Measurements from ENCODE around the gene ROBO1. TPM values are rescaled to one million over a fixed set of nuclear protein-coding genes. Genes with fewer than 3 reads are reported as not detected.
"Not testable (repeated sequence)": the region's sequence is repeated elsewhere in the genome, so short reads cannot be mapped to it uniquely, and the experiment has no call there.

Gene ROBO1
- total RNA-seq, 1 experiment from 2014 or later, result 0.54 TPM

GRCh38 chr3:79362571-79363270 lies 405.1 kb downstream of the ROBO1 start:
- no peak for DNase-seq (ENCODE audit: low read depth)
- in situ Hi-C loops (cut with HindIII; ENCODE audit: low pct_unique_long_range_greater_than_20kb, low sequenced_read_pairs), result no loop called here

- DNase-seq (ENCODE audit: low read depth), result no peak
These were observed 405.9 kb downstream of the ROBO1 start for GRCh38 chr3:79361748-79362378.

DNA sequence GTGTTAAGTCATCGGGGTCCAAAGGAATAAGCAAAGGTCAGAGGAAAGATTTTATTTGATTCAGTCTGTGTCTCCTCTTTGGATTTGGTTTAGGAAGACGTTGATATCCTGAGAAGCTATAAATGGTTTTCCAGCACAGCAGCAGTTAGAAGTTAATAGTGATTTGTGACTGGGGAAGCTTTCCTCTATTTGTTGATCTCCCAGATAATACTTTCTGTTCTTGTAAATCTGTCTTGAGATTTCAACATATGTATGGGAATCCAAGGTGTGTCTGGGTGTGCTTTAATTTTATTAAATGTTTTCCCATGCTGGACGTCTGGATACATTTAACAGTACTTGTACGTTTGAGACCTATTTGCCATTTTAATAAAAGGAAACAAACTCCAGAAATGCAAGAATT lies 409.5 kb downstream of the ROBO1 start:
- in situ Hi-C loops (cut with HindIII; ENCODE audit: low pct_unique_long_range_greater_than_20kb, low sequenced_read_pairs), result no loop called here
- no peak for DNase-seq (ENCODE audit: low read depth)

More at GRCh38 chr3:79361748-79362378, 405.9 kb downstream of the ROBO1 start:
- in situ Hi-C loops (cut with HindIII; ENCODE audit: low pct_unique_long_range_greater_than_20kb, low sequenced_read_pairs), result no loop called here

- DNase-seq (ENCODE audit: low read depth), result no peak
- in situ Hi-C loops (cut with HindIII; ENCODE audit: low pct_unique_long_range_greater_than_20kb, low sequenced_read_pairs), result no loop called here
These were observed 413.6 kb downstream of the ROBO1 start for GRCh38 chr3:79354179-79354688.

DNA sequence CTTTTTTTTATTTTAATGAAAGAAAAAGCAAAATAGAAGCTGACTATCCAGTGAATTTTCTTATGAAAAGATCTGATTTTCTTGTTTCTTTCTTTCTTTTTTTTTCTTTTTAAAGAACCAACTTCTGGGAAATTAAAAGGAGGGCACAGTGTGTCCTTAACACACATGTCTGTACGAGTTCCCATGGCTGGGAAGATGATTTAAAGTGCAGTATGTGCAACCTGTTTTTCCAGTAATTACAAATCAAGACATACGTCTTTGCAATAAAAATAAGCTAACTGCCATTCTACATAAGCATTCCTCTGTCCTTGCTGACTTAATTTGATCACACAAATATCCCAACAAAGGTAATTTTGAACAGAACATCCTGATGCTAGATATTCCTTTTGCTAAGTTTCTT lies 416.1 kb downstream of the ROBO1 start:
- in situ Hi-C loops (cut with HindIII; ENCODE audit: low pct_unique_long_range_greater_than_20kb, low sequenced_read_pairs), result no loop called here
- DNase-seq (ENCODE audit: low read depth), result no peak

DNA sequence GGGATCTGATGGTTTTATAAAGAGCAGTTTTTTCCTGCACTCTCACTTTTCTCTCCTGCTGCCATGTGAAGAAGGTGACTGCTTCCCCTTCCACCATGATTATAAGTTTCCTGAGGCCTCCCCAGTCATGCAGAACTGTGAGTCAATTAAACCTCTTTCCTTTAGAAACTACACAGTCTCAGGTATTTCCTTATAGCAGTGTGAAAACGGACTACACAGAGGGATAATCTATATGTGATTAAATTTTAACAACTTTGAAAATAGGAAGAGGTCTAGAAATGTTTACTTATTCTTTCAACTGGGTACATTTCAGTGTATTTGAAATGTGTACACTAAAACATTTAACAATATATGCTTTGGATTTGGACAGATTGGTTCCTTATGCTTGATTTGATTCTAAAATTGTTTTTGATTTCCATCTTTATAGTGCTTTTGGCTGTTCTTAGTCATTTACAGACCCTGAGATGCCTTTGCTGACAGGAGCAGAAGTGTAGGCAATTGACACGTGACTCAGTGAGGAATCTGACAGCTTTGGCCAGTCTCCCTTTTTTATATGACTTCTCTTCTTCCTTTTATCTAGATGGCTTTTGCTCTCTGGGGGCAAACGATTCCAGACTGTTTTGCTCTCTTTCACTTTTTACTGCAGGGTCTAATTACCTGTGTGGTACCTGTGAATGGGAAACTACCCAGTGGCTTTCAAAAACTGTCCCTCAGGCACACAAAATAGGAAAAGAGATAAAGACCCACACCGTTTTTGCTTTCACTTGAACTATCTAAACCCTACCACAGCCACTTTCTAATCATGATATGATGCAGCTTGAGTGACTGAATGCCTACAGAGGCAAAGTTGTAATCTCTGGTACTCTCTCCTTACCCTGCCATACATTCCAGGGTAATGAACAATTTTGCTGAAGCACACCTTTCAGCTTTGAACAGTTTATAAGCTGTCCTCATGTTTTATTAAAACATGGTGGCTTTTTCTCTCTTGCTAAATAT lies 422.6 kb downstream of the ROBO1 start:
- DNase-seq (ENCODE audit: low read depth), result no peak
- in situ Hi-C loops (cut with HindIII; ENCODE audit: low pct_unique_long_range_greater_than_20kb, low sequenced_read_pairs), result no loop called here

DNA sequence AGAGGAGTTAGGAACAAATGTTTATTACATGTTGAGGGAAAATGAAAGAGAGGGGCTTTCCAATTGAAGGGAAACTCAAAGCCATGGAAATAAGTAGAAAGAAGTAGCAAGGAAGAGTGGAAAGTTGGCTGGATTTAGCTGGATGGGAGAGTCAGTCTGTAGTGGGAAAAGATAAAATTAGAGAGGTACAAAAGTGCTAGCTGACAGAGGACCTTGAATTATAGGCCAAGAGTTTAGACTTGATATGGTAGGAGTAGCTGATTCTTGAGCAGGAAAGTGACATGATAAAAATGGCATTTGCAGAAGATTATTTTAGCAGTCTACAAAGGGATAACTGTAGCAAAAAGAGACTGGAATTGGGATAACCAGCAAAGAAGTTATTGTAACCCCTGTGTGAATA lies 425.8 kb downstream of the ROBO1 start:
- no peak for DNase-seq (ENCODE audit: low read depth)
- in situ Hi-C loops (cut with HindIII; ENCODE audit: low pct_unique_long_range_greater_than_20kb, low sequenced_read_pairs), result no loop called here

- no peak for DNase-seq (ENCODE audit: low read depth)
- in situ Hi-C loops (cut with HindIII; ENCODE audit: low pct_unique_long_range_greater_than_20kb, low sequenced_read_pairs), result no loop called here
These were observed 428.0 kb downstream of the ROBO1 start for GRCh38 chr3:79339846-79340245.

GRCh38 chr3:79337798-79338197 lies 430.0 kb downstream of the ROBO1 start:
- no peak for DNase-seq (ENCODE audit: low read depth)
- in situ Hi-C loops (cut with HindIII; ENCODE audit: low pct_unique_long_range_greater_than_20kb, low sequenced_read_pairs), result no loop called here

DNA sequence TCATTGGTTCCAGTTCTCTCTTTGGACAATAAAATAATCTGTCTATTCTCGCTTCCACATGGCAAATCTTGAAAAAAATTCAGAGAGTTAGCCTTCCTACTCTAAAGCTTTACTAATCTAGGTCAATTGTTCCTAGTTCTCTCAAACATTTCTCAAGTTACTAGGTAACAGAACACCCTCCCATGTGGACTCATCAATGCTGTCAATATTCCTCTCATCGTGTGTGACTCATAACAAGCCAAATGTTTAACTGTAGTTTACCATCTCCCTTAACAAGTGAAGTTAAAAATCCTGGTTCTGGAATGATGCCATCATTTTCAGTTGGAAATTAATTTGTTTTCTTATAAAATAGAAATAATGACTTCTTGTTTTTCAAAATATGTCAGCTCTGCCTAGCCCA lies 438.6 kb downstream of the ROBO1 start:
- in situ Hi-C loops (cut with HindIII; ENCODE audit: low pct_unique_long_range_greater_than_20kb, low sequenced_read_pairs), result no loop called here
- no peak for DNase-seq (ENCODE audit: low read depth)

GRCh38 chr3:79326642-79327041 lies 441.2 kb downstream of the ROBO1 start:
- DNase-seq (ENCODE audit: low read depth), result no peak
- in situ Hi-C loops (cut with HindIII; ENCODE audit: low pct_unique_long_range_greater_than_20kb, low sequenced_read_pairs), result no loop called here

DNA sequence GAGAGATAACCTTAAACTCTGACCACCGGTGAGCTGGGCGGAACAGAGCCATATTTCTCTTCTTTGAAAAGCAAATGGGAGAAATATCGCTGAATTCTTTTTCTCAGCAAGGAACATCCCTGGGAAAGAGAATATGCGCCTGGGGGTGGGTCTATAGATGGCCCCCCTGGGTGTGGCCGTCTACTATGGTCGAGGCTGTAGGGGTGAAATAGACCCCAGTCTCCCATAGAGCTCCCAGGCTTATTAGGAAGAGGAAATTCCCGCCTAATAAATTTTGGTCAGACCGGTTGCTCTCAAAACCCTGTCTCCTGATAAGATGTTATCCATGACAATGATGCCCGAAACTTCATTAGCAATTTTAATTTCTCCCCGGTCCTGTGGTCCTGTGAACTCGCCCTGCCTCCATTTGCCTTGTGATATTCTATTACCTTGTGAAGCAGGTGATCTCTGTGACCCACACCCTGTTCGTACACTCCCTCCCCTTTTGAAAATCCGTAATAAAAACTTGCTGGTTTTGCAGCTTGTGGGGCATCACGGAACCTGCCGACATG lies 441.9 kb downstream of the ROBO1 start:
- DNase-seq (ENCODE audit: low read depth); in situ Hi-C loops (cut with HindIII; ENCODE audit: low pct_unique_long_range_greater_than_20kb, low sequenced_read_pairs): not testable (repeated sequence)

- DNase-seq (ENCODE audit: low read depth), result no peak
- in situ Hi-C loops (cut with HindIII; ENCODE audit: low pct_unique_long_range_greater_than_20kb, low sequenced_read_pairs), result no loop called here
These were observed 450.0 kb downstream of the ROBO1 start for GRCh38 chr3:79317551-79318518.

- no peak for DNase-seq (ENCODE audit: low read depth)
- in situ Hi-C loops (cut with HindIII; ENCODE audit: low pct_unique_long_range_greater_than_20kb, low sequenced_read_pairs), result no loop called here
These were observed 452.8 kb downstream of the ROBO1 start for GRCh38 chr3:79314962-79315361.

- no peak for DNase-seq (ENCODE audit: low read depth)
- in situ Hi-C loops (cut with HindIII; ENCODE audit: low pct_unique_long_range_greater_than_20kb, low sequenced_read_pairs), result no loop called here
These were observed 453.3 kb downstream of the ROBO1 start for GRCh38 chr3:79314544-79314943.

- in situ Hi-C loops (cut with HindIII; ENCODE audit: low pct_unique_long_range_greater_than_20kb, low sequenced_read_pairs), result no loop called here
- no peak for DNase-seq (ENCODE audit: low read depth)
These were observed 457.8 kb downstream of the ROBO1 start for GRCh38 chr3:79310016-79310415.

DNA sequence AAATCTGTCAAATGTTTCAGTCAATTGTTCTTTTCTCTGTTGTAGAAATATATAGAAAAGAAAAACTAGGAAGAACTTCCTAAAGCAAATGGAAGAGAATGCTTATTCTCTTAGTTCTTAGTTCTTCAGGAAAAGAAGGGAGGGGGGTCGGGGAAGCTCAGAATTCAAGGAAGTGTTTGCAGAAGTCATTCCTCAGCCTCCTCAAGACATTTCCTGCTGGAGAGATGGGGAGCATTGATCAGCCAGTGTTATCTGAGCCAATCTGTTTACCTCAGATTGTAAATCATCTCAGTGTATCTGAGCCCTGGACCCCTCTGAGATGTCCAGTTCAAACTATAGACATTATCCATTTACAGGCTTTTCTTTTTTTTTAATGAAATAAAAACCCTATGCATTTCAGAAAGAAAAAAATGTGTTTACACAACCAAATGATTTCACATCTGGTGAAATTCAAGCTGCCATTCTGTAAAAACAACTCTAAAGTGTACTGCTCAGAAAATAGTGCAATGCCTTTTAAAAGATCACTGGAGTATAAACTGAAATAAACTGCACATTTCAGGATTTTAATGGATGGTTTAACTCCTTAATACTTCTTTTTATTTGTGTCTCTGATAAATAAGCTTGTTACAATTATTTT lies 460.7 kb downstream of the ROBO1 start:
- in situ Hi-C loops (cut with HindIII; ENCODE audit: low pct_unique_long_range_greater_than_20kb, low sequenced_read_pairs), result no loop called here
- no peak for DNase-seq (ENCODE audit: low read depth)

Data from Caki2 (cell line).